22Rv1 (cell line): Measurements from ENCODE around the gene NUP153.

ENCODE experiments used
- H3K27ac ChIP-seq: fragments of 450-650 bp; 2 replicates; pipeline ENCODE4 v1.5.1; 2017
- CTCF ChIP-seq: fragments of 450-650 bp; IDR thresholded peaks from 2 replicates; pipeline ENCODE4 v1.5.1; 2017; ENCODE audit warnings: mild to moderate bottlenecking
- ZFX ChIP-seq: fragments of 450-650 bp; IDR thresholded peaks from 2 replicates; pipeline ENCODE4 v1.6.1; 2017; ENCODE audit warnings: antibody characterized with exemption, borderline replicate concordance

The NUP153 gene

GRCh38 chr6:17565399-17565798, 141.3 kb downstream of the NUP153 start:
- no peak overlapping the region for H3K27ac ChIP-seq
- no peak for TF ChIP-seq CTCF
- no peak for TF ChIP-seq ZFX
